Left renal cortex interstitium (tissue), 4 donors: Measurements from ENCODE around the gene GLYATL3. TPM values are rescaled to one million over a fixed set of nuclear protein-coding genes. Genes with fewer than 3 reads are reported as not detected.
A peak's percentile ranks its signal among the peaks of the same experiment; 100 is the strongest.

ENCODE experiments used
- DNase-seq, 4 donors: peaks; one replicate each; pipeline ENCODE4 v3.0.0-alpha.2; 2013; ENCODE audit warnings: low read depth in 4 of 4, low spot score in 2 of 4, missing footprints in 1 of 4
- polyA plus RNA-seq, 4 donors: library from polyadenylated mRNA; unstranded; fragments of 120-200 nt; gene quantifications; one replicate each; pipeline ENCODE4 v1.2.1, GENCODE V29; 2013; ENCODE audit not compliant: insufficient read length in 4 of 4

The GLYATL3 gene
- polyA plus RNA-seq, 4 donors, result not detected

DNA sequence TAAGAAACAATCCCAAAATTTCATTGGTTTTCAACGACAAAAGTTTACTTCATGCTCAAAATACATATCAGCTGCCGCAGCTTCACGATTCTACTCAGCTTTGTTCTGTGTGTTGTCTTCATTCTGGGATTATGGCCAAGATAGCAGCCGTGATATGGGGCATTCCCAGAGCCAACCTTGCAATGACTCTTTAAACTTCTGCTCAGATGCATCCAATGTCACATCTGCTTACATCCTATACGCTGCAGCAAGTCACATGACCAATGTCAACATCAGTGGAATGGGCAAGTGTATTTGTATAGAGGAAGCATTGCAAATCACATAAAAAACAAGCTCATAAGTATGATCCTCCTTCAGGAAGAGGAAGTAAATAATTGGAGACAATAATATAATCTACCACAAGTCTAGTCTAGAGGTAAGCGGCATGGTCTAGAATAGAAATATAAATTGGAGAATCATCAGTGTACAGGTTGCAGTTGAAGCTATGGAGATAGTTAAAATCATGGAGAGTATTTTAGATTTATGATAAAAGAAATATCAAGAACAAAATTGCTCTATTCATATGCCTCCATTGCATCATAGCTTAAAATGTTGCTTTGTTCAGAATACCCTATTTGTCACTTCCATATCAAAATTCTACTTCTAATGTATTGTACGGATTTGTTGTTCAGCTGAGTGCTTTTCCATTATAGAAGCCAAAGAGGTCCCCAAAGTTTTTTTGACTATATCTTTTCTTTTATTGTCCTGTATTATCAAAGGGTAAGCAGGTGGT, 43.5 kb downstream of the GLYATL3 start:
- no peak for DNase-seq

DNA sequence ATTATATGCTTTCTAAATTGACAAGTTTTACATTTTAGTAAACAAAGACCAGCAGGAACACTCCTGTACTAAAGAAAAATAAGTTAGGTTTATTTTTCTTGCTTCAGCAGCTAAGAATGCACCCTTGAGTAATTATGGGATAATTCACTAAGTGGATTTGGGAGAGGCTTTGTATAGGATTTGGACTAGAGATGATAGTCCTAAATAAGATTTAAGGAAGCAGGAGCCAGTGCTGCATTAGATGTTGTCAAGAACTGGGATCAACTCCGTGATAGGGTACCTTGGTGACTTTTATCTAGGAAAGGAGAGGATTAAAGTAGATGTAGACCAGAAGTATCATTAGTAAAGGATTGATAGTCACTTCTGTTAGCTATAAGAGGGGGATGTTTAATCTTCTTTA, 46.6 kb downstream of the GLYATL3 start:
- no peak for DNase-seq

DNA sequence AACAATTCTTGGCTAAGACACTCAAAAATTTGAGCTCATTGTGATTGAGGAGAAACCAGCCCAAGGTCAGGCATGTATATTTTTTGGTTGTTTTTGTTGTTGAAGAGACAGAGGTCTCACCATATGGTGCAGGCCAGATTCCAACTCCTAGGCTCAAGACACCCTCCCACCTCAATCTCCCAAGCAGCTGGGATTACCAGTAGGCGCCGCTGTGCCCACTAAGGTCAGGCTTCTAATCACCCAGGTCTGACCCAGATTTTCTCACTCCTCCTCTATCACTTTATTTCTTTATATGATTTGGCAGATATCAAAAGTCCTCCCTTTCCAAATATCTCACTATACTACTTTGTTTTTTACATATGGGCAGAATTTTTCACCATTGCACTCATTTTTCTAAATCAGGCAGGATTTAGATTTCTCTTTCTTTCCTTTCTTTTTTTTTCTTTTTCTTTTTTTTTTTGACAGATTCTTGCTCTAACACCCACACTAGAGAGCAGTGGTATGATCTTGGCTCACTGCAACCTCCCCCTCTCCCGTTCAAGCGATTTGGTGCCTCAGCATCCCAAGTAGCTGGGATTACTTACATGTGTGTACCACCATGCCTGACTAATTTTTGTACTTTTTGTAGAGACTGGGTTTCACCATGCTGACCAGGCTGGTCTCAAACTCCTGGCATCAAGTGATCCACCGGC, 49.0 kb downstream of the GLYATL3 start:
- DNase-seq, result no peak

DNA sequence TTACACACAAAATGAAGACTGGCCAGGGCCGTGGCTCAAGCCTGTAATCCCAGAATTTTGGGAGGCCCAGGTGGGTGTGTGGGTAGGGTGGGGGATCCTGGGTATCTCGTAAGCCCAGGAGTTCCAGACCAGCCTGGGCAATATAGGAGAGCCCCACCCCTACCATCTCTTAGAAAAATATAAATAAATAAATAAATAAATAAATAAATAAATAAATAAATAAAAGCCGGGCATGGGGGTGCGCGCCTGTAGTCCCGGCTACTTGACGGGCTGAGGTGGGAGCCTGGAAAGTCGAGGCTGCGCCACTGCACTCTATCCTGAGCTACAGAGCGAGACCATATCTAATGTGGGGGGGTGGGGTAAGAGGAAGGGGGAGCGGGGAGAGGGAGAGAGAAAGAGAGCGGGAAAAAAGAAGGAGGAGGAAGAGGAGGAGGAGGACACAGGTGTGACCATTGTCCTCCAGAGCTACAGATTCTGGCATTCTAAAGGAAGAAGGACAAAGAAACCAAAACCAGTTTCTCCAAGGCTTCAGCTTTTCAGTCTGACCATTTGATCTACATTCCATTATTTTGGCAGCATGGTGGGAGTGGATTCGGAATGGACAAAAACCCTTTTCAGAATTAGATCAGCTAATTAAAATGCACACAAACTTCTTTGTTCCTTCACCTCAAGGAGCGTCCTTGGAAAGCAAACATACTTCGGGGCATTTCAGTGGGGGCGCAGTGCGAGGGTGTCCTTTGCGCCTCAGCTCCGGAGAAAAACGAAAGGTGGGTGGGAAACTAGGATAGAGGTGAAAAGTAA, 50.2 kb downstream of the GLYATL3 start:
- DNase-seq, result no peak

DNA sequence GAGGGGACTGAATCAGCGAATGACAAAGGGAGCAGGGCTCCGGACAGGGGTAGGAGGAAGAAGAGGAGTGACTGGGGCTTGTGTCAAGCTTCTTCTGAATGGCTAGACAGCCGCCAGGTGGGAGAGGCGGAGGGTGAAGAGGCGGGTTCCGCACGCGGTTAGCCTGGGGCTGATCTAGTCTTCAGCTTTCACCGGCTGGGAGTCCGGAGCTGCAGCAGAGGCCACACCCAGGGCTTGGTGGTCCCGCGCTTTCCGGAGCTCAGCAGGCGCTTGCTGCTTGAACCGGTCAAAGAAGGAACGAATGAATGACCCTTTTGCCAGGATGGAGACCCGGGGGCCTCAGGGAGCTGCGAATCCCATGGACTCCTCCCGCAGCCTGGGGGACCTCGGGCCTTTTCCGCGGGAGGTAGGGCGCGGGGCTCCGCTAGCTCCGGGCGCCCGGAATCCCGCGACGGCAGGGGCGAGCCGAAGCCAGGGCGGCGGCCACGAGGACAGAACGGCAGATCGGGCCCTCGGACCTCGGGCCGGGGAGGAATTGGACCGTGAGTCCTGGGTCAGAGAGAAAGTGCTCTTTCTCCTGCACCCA, 50.9 kb downstream of the GLYATL3 start, which contains the start of gene C6orf141:
TSS of gene C6orf141 (plus strand) at position 177 of the 586 bp plus-strand sequence. CDS start at position 302, 125 bp downstream.
- DNase-seq, result peak in 1 of 4 donors; percentile 10

DNA sequence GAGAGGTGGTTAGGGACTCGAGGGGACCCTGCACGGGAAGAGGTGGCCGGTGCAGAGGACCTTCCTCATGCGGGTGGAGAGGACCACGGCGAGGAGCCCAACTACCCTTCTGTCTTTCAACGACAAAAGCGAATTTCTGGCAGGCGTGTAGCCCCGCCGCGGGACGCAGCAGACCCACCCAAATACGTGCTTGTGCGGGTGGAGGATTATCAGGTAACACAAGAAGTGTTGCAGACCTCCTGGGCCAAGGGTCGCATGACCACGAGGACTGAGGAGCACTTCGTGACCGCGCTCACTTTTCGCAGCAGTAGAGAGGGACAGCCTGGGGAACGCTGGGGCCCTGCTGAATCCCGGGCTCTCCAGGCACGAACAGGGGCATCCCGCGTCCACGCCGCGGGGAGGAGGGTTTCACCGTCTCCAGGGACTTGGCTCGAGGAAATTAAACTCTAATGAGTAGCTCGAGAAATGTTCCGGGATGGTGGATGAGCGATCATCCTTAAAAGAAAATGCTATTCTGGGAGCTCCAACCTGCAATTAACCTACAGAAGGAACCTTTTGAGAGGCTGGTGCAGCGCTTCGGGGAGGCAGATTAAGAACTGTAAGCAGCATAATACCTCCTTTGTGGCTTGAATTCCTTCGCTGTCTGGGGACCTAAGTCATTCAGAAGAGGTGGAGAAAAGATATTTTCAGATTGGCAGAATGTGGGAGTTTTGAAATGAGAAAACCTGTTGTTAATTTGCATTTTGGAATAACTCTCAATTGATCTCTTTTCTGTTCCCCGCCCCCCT, 51.5 kb downstream of the GLYATL3 start:
- peak in 1 of 4 donors; percentile 23 for DNase-seq

DNA sequence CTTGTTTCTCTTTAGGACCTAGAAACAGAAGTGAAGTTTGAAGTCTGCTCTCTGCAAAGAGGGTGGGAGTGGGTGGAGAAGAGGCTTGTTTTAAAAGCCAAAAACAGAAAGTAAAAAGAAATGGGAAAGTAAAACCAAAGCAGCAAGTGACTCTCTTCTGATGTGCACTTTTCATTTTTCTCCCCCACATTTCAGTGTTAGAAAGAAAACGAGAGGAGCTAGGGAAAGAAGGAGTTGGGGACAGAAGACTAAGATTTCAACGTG, 52.1 kb downstream of the GLYATL3 start:
- DNase-seq, result no peak

DNA sequence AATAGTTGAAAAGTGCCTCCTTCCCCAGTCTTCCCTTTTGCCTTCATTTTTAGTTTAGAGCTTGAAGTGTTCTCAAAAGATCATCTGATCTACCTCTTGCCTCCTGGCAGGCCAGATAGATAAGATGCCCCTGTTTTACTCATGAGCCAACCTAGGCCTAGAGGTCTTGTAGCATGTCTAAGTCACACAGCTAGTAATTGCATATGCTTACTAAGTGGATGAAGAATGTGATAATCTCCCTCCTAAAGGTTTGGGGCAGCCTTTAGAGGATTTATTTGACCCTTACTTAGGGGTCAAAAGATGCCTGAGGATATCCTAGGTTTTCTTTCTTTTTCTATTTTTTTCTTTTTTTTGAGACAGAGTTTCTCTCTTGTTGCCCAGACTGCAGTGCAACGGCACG, 52.9 kb downstream of the GLYATL3 start:
- DNase-seq, result no peak

DNA sequence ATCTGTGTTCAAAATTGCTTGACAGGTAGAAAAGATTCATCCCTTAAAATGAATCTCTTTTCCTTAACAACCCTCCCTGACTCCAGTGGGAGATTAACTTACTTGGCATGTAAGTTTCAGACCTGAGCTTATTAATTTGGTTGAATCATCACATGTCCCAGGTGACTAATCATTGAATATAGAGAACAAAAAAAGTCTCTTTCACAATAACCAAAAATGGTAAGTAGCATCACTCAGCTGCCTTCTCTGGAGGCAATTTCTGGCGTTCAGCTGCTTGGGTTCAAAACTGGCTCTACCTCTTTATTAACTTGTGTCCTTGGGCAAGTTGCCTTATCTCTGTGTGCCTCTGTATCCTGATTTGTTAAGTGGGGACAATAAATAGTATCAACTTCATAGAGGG, 53.7 kb downstream of the GLYATL3 start:
- DNase-seq, result no peak

DNA sequence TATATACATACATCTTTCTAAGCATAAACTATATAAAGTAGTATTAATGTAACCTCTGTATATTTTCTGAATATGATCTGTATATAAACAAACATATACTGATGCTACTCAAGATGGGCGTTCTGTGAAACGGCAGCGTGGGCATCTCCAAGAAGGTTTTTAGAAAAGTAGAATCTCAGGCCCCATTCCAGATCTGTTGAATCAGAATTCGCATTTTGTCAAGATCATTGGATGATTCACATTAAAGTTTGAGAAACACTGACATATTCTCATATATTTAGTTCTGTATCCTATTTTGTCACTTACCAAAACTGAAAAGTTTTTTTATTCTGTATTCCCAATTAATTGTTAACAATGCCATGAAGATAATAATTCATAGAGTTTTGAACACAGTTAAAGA, 56.2 kb downstream of the GLYATL3 start:
- no peak for DNase-seq

DNA sequence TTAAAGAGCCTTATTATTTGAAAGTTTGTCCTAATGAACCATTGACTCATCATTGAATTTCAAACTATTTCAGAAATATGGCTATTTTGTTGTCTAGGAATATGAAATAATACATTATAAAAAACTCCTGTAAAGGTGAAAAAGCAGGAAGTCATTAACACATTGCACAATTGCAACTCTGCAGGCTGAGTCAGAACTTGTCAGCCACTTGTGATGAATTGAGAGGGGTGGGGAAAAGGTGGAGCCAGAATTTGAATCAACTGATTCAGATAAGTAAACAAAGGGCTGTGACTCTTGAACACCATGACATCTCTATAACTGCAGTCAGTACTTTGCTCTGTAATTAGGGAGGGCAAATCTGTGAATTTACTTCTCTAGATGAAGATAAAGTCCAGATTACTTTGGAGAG, 56.7 kb downstream of the GLYATL3 start:
- no peak for DNase-seq

DNA sequence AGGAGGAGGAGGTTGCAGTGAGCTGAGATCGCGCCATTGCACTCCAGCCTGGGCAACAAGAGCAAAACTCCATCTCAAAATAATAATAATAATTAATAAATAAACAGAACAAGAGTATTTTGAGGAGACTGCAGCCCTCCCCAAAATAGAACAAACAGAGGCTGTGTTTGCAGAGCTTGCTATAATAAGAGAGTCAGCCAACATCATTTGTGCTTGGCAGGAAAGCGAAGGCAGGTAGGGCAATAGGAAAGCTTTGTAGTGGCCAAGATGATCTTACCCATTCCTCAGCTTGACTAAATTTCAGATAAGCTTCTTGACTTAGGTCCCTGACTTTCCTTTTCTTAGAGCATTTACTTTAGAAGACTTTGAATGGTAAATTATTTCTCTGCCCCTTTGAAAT, 57.5 kb downstream of the GLYATL3 start:
- DNase-seq, result no peak

DNA sequence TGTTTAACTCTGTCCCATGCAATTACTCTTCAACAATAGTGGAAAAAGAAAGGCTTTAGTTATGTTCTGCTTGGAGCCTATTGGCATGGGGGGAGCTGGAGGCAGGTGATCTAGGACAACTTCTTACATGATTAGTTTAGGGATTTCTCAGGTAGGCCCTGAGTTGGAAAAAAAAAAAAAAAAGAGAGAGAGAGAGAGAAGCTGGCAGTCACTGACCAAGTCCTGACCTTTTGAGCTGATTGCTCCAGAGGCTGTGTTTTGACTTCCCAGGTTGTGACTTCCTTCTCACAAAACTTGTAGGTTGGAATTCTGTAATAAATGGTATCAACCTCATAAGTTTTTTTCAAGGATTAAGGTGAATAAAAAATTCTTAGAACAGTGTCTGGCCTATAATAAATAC, 58.5 kb downstream of the GLYATL3 start:
- no peak for DNase-seq

DNA sequence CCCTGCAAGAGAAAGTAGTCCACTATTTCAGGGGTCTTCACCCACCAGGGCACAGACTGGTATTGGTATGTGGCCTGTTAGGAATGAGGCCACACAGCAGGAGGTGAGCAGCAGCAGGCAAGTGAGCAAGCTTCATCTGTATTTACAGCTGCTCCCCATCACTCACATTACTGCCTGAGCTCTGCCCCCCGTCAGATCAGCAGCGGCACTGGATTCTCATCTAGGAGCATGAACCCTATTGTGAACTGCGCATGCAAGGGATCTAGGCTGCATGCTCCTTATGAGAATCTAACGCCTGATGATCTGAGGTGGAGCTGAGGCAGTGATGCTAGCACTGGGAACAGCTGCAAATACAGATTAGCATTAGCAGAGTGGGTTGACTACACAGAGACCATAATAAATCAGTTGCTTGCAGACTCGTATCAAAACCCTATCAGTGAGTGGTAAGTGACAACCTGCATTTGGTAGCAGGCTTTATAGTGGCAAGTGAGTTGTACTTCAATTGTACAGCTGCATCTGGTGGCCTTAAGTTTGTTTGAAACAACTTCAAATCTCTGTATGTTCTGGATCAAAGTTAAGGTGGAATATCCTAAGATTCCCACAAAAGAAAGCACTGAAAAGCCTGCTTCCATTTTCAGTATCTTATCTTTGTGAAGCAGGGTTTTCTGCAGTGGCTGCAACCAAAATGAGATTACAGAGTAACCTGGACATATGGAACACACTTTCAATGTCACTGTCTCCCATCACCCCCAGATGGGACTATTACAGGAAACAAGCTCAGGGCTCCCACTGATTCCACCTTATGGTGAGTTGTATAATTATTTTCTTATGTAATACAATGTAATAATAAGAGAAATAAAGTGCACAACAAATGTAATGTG, 63.5 kb downstream of the GLYATL3 start:
- no peak for DNase-seq

DNA sequence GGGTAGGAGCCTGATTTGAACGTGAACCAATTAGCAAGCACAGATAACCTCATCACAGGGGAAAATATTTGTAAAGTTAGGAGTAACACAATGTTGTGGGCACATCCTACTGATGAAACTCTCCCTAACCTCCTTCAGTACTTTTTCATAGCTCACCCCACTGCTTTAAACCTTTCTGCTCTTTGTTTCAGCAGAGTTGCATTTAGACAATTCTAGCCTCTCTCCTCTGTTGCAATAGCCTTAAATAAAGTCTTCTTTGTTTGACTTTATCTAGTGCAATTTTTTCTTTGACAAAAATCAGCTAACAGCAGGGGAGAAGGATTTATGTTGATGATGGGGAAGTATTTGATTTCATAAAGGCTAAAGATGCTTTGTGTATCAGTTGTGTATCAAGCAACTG, 64.8 kb downstream of the GLYATL3 start:
- DNase-seq, result no peak

DNA sequence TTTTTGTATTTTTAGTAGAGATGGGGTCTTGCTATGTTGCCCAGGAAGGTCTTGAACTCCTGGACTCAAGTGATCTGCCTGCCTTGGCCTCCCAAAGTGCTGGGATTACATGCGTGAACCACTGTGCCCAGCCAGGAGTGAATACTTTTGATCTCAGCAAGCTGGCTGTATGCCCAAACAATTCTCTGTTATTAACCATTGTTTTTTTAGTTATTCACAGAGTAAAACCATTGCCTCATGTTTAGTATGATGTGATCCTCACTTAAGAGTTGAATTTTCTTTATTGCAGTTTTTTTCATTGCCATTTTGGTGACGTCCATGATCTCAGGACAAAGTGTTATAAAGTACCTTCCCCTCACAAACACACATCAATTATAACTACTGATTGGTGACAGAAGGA, 65.5 kb downstream of the GLYATL3 start:
- DNase-seq, result no peak

DNA sequence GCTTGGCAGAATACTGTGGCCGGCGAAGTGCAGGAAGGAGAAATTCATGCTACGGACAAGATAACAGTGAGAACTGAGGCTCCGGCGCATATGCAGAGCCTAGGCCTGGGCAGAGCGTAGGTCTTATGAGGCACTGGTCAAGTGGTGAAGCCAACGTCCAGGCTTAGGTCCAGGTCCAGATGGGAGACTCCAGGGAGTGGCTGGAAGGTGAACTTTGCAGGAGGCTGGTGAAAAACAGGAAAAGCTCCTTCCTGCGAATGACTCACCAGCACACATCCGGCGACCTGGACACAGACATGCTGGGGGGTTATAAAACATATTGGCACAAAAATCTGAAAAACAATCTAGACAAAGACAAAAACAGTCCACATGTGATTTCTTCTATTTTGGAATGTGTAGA, 66.1 kb downstream of the GLYATL3 start:
- DNase-seq, result no peak

DNA sequence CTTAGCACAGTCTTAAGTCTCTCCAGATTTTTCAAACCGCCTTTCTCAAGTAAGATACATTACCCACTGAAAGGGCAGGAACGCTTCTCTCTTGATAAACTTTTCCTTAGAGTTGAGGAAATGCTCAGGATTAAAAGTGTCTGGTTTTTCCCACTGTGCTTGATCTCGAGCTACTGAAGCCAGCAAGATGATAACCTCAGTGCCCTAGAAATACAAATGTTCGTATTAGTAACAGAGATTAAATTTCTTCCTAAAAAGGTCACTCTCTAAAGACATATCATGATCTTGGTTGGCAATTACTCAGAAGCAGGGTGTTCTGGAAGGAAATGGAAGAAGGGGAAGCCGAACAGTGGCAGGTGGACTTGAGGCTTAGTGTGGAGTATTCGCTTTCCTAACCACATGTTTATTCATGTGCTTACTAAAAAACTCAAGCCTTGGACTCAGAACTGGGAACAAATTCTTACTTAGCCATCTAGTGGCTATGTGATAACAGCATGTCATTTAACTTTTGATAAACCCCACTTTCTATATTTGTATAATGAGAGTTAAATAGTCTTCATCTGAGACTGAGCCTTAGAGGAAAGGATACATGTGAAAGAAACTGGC, 70.9 kb downstream of the GLYATL3 start:
- no peak for DNase-seq

DNA sequence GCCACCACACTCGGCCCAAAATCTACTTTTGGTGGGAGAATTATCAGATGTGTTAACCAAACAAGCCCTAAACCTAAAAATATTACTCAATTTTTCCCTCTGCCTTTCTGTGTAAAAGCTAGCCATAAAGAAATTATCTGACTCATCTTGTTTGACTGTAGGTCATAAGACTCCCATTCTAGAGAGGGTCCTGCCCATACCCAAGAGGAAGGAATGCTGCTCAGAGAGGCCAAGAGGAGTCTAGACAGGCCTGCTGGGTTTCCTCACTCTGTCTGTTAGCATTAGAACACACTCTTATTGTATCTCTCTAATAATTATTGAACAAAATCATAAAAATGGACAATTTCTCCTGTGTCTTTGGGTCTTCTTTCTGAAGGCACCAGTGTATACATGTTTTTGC, 76.9 kb downstream of the GLYATL3 start:
- no peak for DNase-seq
